Brain microvascular endothelial cell (primary cell): Measurements from ENCODE around the gene NACAD.

ENCODE experiments used
- DNase-seq: peaks from one replicate; pipeline ENCODE4 v3.0.0-alpha.2; 2020
- H3K27ac ChIP-seq: fragments of 250-450 bp; sonication (Bioruptor Pico); 2 replicates; pipeline ENCODE4 v1.5.1; 2020; ENCODE audit warnings: mild to moderate bottlenecking, moderate library complexity
- H3K27me3 ChIP-seq: fragments of 250-450 bp; sonication (Bioruptor Pico); replicated peaks from 2 replicates; pipeline ENCODE4 v1.5.1; 2020; ENCODE audit warnings: mild to moderate bottlenecking
- H3K36me3 ChIP-seq: fragments of 250-450 bp; sonication (Bioruptor Pico); replicated peaks from 2 replicates; pipeline ENCODE4 v1.5.1; 2020; ENCODE audit warnings: mild to moderate bottlenecking
- H3K4me3 ChIP-seq: 2 replicates; pipeline ENCODE4 v1.5.1; 2011; ENCODE audit warnings: low read depth, mild to moderate bottlenecking, control low read depth, low read length, moderate library complexity
- in situ Hi-C: cut with HindIII; loops from 2 replicates; pipeline ENCODE4 v1.10.0; 2017; ENCODE audit warnings: low sequenced_read_pairs, low pct_ligation_motif_present
- TF ChIP-seq, protein P1 (sequence below): IDR thresholded peaks from 2 replicates; pipeline ENCODE4 v1.5.1; 2011; ENCODE audit warnings: low read depth, mild to moderate bottlenecking, moderate library complexity, low read length, control low read depth, inconsistent platforms; ENCODE audit errors: missing control alignments

NACAD gene

GRCh38 chr7:45067582-45067981 is 21.2 kb downstream of the NACAD start:
- peaks cover 21% of the 10 kb centered on the region for H3K36me3 ChIP-seq
- in situ Hi-C loops, result no loop called here
- TF ChIP-seq, protein P1, sequence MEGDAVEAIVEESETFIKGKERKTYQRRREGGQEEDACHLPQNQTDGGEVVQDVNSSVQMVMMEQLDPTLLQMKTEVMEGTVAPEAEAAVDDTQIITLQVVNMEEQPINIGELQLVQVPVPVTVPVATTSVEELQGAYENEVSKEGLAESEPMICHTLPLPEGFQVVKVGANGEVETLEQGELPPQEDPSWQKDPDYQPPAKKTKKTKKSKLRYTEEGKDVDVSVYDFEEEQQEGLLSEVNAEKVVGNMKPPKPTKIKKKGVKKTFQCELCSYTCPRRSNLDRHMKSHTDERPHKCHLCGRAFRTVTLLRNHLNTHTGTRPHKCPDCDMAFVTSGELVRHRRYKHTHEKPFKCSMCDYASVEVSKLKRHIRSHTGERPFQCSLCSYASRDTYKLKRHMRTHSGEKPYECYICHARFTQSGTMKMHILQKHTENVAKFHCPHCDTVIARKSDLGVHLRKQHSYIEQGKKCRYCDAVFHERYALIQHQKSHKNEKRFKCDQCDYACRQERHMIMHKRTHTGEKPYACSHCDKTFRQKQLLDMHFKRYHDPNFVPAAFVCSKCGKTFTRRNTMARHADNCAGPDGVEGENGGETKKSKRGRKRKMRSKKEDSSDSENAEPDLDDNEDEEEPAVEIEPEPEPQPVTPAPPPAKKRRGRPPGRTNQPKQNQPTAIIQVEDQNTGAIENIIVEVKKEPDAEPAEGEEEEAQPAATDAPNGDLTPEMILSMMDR, result no peak
- H3K27me3 ChIP-seq, result no peaks in the 10 kb centered on the region
- no peak overlapping the region for H3K27ac ChIP-seq
- no peak for DNase-seq
- H3K4me3 ChIP-seq, result no peak overlapping the region

- Histone ChIP-seq H3K36me3 (peaks cover 20% of the 10 kb centered on the region), H3K4me3 (no peak overlapping the region), H3K27me3 (no peaks in the 10 kb centered on the region), H3K27ac (no peak overlapping the region)
- TF ChIP-seq, protein P1, result no peak
- in situ Hi-C loops, result no loop called here
- DNase-seq, result no peak
These were observed 22.4 kb downstream of the NACAD start for GRCh38 chr7:45066409-45066808.

- Histone ChIP-seq H3K27me3 (no peaks in the 10 kb centered on the region), H3K27ac (no peak overlapping the region), H3K4me3 (no peak overlapping the region), H3K36me3 (peaks cover 20% of the 10 kb centered on the region)
- in situ Hi-C loops, result no loop called here
- TF ChIP-seq, protein P1, result no peak
- no peak for DNase-seq
These were observed 23.5 kb downstream of the NACAD start for GRCh38 chr7:45065031-45065995.

- no peaks in the 10 kb centered on the region for H3K27me3 ChIP-seq
- in situ Hi-C loops, result no loop called here
- H3K36me3 ChIP-seq, result peaks cover 12% of the 10 kb centered on the region
- TF ChIP-seq, protein P1, result no peak
- H3K4me3 ChIP-seq, result no peak overlapping the region
- no peak for DNase-seq
- no peak overlapping the region for H3K27ac ChIP-seq
These were observed 24.6 kb downstream of the NACAD start for GRCh38 chr7:45064047-45064725.

DNA sequence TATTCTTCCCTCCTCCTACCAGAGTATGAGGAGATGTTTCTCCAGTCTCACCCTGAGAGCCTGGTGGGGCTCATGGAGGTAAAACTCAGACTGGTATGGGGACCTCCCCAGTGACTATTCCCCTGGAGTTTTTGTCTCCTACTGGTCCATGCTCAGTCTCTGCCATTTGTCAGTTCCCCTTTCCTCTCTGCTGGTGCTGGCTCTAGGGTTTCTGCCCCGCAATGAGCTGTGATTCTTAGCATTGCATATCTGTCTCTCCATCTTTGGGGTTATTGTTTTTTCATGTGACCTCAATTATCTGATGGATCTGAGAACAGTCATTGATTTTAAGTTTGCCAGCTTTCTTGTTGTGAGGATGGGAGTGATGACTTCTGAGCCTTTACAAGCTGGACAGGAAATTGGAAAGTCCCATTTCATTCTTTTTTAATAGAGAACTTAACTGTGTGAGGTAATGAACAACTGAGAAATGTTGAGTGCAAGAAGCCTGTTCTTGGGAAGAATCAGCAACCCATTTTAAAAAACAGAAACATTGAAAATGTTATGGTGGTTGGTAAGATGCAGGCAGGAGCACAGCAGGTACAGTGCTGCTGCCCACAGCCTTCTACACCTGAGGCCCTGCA is 26.9 kb downstream of the NACAD start:
- no peak for DNase-seq
- Histone ChIP-seq H3K27me3 (no peaks in the 10 kb centered on the region), H3K36me3 (peaks cover 12% of the 10 kb centered on the region), H3K27ac (no peak overlapping the region), H3K4me3 (no peak overlapping the region)
- in situ Hi-C loops, result no loop called here
- TF ChIP-seq, protein P1, result no peak
